ENCODE measurements around the gene GJB2.

The GJB2 gene

DNA sequence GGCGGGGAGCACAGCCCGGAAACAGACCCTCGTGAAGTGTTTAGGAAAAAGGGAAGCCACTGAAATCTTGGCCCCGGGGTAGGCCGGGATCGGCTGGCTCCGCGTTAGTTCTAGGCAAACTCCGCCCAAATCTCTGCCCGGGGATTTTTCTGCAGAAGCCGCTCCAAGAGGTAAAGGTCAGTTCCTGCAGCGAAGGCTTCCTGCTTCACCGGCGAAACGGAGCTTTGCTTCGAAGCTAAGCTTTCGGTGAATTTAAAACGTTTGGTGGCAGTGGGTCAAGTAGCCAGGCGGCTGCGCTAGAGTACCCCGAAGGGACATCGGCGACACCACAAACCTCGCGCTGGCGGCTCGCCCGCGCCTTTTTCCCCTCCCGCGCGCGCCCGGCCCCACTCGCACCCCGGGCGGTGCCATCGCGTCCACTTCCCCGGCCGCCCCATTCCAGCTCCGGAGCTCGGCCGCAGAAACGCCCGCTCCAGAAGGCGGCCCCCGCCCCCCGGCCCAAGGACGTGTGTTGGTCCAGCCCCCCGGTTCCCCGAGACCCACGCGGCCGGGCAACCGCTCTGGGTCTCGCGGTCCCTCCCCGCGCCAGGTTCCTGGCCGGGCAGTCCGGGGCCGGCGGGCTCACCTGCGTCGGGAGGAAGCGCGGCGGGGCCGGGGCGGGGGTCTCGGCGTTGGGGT is 441 bp downstream of the GJB2 start:
- no peak for DNase-seq (ENCODE audit: low read depth)

DNA sequence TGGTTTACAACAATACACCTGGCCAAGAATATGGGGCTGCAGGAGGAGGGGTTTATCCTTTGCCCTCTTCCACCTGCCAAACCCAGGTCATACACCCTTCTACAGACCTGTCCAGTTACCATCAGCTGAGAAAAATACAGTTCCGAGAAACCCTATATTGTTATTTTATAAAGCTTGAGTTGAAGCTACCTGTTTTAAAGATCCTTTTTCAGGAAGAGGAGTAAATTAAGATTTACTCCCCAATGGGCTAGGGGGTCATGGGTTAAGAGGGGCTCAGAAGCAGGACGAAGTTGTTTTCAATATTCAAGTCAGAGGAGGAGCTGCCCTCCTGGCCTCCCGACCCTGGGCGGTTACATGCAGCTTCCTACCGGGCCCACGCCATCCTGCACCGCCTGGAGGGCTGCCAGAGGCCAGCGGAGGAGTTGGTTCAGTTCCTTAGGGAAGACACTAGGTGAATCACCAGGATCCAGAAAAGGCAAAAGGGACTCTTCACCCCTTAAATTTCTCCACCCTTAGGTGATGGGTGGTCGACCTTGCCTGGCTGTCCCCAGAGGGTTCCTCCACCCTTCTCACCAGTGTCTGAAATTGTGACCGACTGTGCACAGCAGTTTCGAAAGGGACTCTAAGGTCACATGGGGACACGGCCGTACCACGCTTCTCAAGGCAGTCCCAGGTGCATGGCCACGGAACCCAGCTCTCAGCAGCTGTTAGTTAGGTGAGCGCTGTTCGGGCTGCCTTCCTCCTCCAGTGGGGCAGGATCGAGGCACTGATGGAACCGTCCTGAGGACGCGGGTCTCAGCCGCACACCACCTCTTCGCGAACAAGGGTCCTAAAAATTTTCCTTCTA is 1.2 kb downstream of the GJB2 start:
- no peak for DNase-seq (ENCODE audit: low read depth)

DNA sequence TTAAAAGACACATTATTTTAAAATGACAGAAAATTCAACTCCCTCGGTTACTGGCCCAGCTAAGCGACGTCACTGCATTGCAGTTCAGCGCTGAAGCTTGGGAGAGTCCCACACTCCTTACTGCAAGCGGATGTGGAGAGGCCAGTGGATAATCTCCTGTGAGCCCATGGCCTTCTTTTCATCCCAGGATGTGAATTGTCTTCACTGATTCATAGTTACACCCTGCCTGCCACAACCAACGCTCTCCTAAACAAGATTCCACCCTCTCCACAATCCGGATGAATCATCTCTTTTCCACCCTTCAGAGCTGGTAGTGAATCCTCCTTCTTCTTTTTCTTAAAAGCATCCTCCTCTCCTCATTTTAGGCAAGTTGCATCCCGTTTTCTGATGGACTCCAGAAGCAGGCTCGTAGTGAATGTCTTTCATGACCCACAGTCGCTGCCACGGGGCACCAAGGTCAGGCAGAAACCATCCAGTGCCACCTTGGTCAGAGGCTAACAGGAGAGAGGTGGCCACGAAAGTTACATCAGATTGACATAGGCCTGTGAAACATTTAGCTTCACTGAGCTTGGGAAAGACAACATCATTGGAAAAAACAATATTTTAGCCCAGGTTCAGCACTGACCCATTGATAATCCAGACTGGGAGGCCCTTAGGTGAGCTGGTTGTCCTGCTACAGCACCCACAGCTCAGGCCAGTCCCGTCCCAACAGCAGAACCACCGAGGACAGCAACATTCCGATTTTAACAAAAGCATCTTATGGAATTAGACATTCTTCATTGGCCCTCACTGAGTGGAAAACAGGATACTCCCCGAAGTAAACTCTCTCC is 2.0 kb downstream of the GJB2 start:
- DNase-seq (ENCODE audit: low read depth), result no peak

DNA sequence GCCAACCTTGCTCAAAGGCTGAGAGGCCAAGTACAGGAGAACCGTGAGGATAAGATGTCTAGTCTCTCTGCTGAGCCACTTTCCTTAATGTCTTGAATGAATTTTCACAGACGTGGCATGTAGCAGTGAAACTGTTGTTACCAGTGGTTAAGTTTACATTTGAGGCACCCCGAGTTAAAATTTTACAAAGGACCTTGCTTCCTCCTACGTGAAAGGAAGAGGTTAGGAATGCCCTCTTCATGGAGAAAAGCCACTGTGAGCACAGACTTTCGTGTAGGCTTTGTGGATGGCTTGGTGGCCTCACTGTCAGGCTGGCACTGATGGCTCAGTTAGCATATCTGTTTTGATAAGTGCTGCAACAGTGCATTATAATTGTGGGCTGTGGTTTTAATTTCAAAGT is 2.7 kb downstream of the GJB2 start:
- no peak for DNase-seq (ENCODE audit: low read depth)

DNA sequence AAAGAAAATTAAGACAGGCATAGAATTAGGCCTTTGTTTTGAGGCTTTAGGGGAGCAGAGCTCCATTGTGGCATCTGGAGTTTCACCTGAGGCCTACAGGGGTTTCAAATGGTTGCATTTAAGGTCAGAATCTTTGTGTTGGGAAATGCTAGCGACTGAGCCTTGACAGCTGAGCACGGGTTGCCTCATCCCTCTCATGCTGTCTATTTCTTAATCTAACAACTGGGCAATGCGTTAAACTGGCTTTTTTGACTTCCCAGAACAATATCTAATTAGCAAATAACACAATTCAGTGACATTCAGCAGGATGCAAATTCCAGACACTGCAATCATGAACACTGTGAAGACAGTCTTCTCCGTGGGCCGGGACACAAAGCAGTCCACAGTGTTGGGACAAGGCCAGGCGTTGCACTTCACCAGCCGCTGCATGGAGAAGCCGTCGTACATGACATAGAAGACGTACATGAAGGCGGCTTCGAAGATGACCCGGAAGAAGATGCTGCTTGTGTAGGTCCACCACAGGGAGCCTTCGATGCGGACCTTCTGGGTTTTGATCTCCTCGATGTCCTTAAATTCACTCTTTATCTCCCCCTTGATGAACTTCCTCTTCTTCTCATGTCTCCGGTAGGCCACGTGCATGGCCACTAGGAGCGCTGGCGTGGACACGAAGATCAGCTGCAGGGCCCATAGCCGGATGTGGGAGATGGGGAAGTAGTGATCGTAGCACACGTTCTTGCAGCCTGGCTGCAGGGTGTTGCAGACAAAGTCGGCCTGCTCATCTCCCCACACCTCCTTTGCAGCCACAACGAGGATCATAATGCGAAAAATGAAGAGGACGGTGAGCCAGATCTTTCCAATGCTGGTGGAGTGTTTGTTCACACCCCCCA is 3.8 kb downstream of the GJB2 start:
- DNase-seq (ENCODE audit: low read depth), result no peak

DNA sequence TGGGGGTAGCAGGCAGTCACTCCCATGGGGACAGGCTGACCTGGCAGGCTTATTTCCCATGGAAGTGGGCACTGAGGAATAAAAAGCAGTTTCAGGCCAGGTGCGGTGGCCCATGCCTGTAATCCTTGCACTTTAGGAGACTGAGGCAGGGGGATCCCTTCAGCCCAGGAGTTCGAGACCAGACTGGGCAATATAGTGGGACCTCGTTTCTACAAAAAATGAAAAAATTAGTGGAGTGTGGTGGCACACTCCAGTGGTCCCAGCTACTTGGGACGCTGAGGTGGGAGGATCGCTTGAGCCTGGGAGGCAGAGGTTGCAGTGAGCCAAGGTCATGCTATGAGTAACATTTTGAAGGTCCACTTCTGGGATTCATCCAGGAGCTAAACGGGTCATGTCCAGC is 6.0 kb downstream of the GJB2 start:
- DNase-seq (ENCODE audit: low read depth), result no peak

DNA sequence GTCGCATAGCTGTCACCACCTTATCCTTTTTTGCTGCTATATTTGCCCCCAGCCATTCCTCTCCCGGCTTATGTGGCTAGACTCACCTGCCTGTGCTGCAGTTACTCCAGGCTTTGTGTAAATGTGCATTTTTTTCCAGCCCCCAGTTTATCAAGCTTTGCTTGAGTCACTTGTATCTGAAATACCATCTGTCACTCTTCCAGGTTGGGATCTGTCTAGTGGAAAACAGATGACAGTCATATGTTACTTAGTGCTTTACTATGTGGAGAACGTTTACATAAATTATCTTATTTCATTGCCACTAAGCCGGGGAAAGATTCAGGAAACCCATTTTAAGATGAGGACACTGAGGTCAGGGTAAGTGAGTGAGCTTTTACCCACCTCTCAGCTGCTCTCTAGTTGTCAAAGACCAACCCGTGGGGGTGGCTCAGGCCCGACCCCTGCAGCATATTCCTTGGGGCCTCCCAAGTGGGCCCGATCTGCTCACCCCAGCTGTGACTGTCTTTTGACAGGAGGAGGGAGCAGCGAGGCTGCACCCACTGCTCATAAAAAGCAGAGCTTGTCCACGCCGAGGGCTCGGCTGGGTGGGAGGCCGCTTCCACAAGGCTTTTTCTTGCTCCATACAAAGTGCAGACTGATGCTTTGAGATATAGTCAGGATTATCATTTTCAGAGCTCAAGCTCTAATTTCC is 7.2 kb downstream of the GJB2 start:
- no peak for DNase-seq (ENCODE audit: low read depth)

DNA sequence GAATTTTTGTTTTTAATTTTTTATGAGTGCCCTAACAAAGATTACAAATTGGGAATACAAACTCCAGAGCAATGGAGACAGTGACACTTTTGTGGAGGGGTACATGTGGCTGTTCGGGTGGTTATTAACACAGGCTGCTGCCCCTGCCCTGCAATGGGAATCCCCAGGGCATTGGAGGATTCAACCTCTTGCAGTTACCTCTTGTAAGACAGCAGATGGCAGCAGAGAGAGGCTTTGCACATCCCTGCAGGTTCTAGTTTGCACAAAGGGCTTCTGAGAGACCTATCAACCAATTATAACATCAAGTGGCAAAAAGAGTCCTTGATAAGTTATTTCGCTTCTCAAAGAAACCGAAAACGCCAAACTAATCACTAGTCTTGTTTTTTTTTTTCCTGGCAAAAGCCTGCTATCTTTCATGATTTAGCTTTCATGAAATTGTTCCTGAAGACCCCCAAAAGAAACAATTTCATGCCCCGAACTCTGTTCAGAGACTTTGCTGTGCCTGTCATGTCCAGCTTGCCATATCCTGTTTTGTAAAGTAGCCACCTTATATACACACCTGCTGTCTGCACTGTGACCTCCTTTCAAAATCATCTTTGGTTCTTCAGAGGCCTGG is 10.4 kb downstream of the GJB2 start:
- DNase-seq (ENCODE audit: low read depth), result no peak

DNA sequence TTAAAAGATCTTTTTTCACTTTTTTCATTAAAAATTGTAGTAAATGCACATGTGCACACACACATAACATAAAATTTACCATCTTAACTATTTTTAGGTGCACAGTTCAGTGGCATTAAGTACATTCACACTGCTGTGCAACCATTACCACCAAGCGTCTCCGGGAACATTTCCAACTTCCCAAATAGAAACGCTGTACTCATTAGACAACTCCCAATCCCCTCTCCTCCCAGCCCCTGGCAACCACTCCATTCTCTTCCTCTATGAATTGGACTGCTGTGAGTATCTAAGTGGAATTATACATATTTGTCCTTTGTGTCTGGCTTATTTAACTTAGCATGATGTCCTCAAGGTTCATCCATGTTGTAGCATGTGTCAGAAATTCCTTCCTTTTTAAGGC is 11.6 kb downstream of the GJB2 start:
- no peak for DNase-seq (ENCODE audit: low read depth)

DNA sequence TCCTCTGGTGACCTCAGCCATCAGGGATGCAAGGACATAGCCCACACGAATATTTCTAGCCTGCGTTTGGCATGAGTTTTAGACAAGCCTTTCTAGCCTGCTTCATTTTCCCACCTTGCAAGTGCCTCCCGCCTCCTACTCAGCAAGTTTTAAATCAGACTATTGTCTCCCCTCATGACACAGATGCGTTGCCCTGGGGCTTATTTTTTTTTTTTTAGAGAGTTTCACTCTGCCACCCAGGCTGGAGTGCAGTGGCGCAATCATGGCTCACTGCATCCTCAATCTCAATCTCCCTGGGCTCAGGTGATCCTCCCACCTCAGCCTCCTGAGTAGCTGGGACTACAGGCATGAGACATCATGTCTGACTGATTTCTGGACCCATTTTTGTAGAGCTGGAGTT is 14.6 kb downstream of the GJB2 start:
- DNase-seq (ENCODE audit: low read depth), result no peak

DNA sequence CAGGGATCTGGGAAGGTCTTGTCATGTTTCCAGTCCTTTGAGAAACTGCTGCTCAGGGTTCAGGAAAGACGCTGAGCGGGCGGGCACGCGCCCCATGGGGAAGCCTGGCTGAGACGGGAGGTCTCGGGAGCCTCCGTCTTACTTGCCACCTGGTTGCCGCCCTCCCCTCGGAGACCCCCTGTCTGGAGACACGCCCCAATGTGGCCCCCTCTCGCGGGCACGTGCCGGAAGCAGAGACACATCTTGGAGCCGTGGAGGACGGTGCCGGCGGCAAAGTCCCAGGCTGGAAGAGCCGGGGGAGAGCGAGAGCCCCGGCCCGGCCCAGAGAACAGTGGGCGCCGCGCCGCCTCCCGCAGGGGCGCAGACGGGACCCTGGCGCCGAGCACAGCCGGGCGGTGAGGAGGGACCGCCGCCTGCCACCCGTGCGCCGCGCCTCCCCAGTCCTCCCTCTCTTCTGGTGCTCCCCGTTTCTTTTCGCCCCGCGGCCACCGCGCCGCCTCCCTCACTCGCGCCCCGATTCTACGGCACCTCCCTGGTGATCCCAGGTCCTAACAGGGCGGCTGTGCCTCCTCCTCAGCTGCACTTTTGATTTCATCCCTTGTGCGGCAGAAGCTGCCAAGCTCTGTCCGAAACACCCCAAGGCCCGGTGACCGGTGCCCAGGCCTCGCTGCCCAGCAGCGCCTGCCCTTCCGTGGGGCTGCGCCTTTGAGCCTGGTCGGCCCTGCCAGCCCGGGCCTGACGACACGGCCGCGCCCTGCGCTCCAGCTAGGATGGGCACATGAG is 15.5 kb downstream of the GJB2 start:
- DNase-seq (ENCODE audit: low read depth), result no peak

DNA sequence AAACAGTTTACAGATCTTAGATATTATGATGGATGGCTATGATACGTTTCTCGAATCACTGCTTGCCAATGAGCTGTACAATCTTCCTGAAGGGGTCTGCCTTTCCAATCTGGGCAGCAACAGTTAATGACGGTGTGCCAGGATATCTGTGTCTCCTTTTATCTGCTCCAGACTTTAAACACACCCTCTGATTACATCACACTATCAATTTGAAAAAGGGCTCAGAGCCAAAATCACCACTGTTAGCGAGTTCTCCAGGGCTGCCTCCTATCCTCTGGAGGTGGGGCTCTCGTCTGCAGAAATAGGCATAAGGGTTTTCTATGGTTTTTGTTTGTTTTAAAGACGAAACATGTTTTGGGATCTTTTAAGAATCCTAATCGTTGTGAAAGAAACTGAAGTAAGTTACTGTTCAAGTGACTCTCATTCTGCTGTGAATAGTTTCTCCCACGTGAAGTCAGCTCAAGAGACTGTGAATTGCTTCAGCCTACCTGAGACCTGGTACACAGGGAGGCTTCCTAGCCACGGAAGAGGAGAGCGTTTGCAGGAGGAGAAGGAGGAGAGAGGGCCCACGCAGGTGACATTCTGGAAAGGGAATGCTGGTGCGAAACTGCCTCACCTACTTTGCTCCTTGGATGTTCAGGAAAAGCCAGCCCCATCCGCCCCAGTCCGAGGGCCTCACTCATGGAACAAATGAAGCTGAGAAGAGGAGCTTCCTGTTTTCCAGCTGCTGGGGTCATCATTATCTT is 16.7 kb downstream of the GJB2 start:
- DNase-seq (ENCODE audit: low read depth), result no peak

DNA sequence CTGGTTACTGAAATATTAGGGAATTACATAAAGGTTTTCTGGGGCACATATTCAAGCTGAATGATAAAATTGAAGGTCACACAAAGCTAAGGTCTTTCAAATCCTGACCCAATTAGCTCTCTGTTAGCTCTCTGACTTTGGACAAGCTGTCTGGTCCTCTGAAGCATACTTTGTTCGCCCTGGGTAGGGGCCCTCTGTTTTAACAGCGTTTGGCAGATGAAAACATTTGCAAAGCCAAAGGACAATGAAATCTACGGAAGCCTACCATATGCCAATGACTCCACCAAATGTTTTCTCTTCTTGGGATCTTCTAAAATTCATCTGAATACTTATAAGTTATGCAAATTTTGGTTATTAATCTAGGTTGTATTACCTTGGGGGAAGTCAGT is 17.3 kb downstream of the GJB2 start:
- DNase-seq (ENCODE audit: low read depth), result no peak

DNA sequence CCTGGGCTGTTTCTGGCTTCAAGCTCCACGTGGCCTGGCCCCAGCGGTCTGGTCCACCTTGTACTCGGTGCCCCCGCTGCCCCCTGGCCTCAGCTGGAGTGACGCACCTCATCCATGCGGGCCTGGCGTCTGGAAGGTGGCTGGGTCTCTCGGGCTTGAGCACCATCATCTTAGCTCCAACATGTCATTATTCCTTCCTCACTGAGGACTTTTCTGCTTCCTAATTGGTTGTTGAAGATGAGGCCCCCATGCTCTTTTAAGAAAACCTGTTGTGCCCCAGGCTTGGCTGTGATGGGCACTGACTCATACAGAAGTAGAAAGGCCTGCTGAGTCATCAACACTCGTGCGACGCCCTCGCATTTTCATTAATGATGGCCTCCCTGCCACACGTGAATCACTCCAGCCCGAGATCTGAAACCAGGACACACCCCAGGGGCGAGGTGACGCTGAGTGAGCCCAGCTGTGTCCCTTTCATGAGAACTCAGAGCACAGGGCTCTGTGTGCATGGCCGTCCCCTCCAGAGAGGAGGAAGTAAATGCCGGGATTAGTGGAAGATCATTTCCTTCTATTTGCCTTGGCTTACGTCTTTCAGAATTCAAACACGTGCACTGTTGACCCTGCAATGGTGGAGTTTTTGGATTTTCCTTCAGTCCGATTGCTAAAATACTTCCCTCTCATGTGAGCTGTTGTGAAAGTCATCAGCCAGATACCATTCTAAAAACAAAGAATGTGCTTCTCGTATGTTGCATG is 17.9 kb downstream of the GJB2 start:
- peak; percentile 46 for DNase-seq (ENCODE audit: low read depth)

DNA sequence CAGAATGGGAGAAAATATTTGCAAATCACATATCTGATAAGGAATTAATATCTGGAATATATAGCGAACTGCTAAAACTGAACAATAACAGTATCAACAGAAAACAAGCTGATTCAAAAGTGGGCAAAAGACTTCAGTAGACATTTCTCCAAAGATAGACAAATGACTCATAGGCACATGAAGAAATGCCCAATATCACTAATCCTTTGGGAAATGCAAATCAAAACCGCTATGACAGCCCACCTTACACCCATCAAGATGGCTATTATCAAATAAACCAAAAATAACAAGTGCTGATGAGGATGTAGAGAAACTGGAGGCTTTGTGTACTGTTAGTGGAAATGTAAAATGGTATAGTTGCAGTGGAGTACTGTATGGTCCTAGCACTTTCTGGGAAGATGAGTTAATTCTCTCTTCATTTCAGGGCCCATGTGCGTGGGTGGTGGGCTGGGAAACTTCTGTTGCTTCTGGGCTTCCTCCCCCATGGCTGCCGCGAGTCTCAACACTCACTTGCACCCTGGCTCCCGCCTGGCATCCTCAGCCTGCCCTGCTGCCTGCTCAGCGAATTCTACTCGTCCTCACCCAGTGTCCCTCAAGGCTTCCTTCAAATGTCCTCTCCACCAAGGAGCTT is 19.5 kb downstream of the GJB2 start:
- DNase-seq (ENCODE audit: low read depth), result no peak

DNA sequence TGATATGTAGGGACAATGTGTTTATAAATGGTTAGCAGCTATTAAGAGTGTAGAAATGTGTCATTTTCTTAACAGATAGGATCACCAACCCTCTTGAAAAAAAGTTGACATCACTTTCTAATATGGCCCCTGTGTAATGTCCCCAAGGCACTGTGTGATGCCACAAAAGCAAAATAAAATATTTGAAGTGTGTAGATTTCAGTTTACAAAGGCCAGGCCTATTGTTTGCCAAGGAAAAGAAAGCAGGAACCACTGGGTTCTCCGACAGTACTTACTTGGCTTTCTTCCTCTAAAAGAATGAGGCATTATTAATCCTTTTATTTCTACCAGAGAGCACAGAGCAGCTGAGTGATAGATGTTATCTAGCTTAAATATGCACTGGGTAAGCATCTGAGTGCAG is 21.4 kb downstream of the GJB2 start:
- DNase-seq (ENCODE audit: low read depth), result no peak

DNA sequence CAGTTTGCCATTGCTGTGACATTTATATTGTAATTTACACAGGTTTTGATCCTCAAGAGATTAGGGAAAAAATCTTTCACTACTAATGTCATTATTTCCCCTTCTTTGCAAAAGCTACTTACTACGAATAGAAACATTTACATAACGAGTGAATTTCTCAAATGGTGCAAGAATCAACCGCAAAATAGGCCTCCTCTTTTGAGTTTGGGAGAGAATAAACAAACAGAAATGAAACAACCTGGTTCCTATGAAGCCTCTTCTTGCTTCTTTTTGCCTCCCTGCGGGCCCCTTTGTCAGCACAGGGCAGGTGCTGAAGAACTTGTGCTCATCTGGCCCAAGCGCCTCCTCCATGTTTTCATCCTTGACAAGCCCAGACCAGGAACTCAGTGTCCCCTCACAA is 21.8 kb downstream of the GJB2 start:
- no peak for DNase-seq (ENCODE audit: low read depth)

DNA sequence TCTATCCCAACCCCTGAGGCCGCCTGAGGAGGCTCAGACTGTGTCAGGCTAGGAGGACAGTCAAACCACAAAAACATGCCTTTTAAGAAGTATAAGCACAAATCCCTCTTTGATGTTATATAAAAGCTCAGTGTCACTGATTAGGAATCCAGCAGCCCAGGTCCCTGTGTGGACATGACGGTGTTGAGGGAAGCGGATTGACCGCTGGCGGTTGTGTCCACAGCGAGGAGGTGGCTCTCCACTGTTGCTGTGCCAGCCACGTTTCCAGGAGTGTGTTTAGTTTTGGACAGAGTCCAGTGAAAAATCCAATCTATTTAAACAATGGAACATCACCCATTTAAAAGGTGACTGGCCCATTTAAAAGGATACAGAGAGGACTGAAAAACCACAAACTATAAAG is 24.3 kb downstream of the GJB2 start:
- no peak for DNase-seq (ENCODE audit: low read depth)

Data from activated gamma-delta T cell treated with anti-CD3 and anti-CD28 coated beads, Interleukin-2, amount 50 U/mL, for 16 hours (primary cell).